ENCODE measurements around the gene PSMC1. TPM values are rescaled to one million over a fixed set of nuclear protein-coding genes. Genes with fewer than 3 reads are reported as not detected.

PSMC1 gene
- total and polyA plus RNA-seq, 2 experiments from 2014 or later: 112 to 139 TPM

- TF ChIP-seq ZNF462 (CRISPR knock-in tag; IDR thresholded peaks at IDR 0.05): no peak
- TF ChIP-seq REST (IDR thresholded peaks at IDR 0.05; ENCODE audit: unreplicated experiment): no peak
Measured at GRCh38 chr14:90239139-90239538, 17.2 kb upstream of the PSMC1 start (continued).

GRCh38 chr14:90242444-90242843, 13.9 kb upstream of the PSMC1 start:
- H3K9me3 Mint-ChIP-seq: peaks cover 47% of the 10 kb centered on the region
- H3K36me3 Mint-ChIP-seq (ENCODE audit: low read depth): peaks cover 30% of the 10 kb centered on the region
- Histone ChIP-seq H3F3A (replicated peaks; ENCODE audit: low read depth) (no peaks in the 10 kb centered on the region), H3K4me3 (no peak overlapping the region), H4K20me1 (replicated peaks; ENCODE audit: insufficient read depth) (no peaks in the 10 kb centered on the region), H3K9me2 (ENCODE audit: insufficient read depth) (no peaks in the 10 kb centered on the region), H3K4me1 (ENCODE audit: insufficient read depth) (no peaks in the 10 kb centered on the region), H3K4me2 (no peak overlapping the region), H3K79me2 (replicated peaks; ENCODE audit: insufficient read depth) (no peaks in the 10 kb centered on the region), H3K27ac (ENCODE audit: low read depth) (no peak overlapping the region), H2AFZ (no peak overlapping the region), H3K36me3 (ENCODE audit: insufficient read depth) (no peaks in the 10 kb centered on the region), H3K27me3 (ENCODE audit: insufficient read depth) (no peaks in the 10 kb centered on the region)
- ATAC-seq (no peak), DNase-seq (ENCODE audit: low spot score) (no peak)
- H3K27me3 Mint-ChIP-seq (ENCODE audit: insufficient read depth, low read depth, poor library complexity): peaks cover 4% of the 10 kb centered on the region
- H3K4me3 Mint-ChIP-seq: no peak overlapping the region
- H3K4me1 Mint-ChIP-seq: no peaks in the 10 kb centered on the region
- H3K27ac Mint-ChIP-seq: no peak overlapping the region
- TF ChIP-seq POLR2AphosphoS5 (IDR thresholded peaks at IDR 0.05; ENCODE audit: low read depth): no peak
- TF ChIP-seq JUNB (IDR thresholded peaks at IDR 0.05; ENCODE audit: unreplicated experiment): no peak
- no peak for TF ChIP-seq ETS1 (IDR thresholded peaks at IDR 0.05)
- no peak for TF ChIP-seq EZH2phosphoT487 (IDR thresholded peaks at IDR 0.05; ENCODE audit: unreplicated experiment)

All from GM23338 (cell line).